GM12873 (cell line): ENCODE data around the gene ALK.

Experiments used
- TF ChIP-seq, protein P1 (sequence below): IDR thresholded peaks from 2 replicates; pipeline ENCODE4 v1.5.1; 2012; ENCODE audit warnings: low read depth, mild to moderate bottlenecking, moderate library complexity, low read length, control low read depth; ENCODE audit not compliant: insufficient read depth; ENCODE audit errors: missing control alignments

Gene ALK

DNA sequence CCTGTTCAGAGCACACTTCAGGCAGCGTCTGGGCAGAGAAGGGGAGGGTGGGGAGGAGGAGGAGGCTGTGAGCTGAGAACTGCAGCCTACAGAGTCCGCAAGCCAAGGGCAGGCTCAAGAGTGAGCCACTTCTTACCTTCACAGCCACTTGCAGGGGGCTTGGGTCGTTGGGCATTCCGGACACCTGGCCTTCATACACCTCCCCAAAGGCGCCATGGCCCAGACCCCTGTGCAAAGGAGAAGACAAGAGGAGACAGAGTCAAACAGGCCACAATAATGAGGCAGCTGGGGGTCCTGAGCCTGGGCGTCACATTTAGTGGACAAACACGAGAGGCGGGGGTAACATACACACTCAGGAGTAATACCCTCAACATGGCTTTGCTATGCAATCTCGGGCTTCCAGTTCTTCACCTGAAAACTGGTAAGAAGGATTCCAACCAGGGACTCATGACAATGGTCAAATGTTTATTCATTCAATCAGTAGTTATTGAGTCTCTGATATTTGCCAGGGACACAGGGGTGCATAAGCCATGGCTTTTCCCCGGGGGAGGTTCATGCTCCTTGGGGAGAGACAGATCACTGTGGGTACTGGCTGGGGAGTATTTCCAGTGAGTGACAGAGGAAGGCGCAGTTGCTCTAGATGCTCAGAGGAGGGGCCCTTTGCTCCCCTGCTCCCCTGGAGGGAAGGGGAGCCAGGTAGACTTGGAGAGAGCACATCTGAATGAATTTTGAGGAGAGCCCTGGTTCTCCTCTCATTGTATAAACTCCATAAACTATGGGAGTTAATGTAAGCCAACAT is 698.8 kb downstream of the ALK start:
- TF ChIP-seq, protein P1, sequence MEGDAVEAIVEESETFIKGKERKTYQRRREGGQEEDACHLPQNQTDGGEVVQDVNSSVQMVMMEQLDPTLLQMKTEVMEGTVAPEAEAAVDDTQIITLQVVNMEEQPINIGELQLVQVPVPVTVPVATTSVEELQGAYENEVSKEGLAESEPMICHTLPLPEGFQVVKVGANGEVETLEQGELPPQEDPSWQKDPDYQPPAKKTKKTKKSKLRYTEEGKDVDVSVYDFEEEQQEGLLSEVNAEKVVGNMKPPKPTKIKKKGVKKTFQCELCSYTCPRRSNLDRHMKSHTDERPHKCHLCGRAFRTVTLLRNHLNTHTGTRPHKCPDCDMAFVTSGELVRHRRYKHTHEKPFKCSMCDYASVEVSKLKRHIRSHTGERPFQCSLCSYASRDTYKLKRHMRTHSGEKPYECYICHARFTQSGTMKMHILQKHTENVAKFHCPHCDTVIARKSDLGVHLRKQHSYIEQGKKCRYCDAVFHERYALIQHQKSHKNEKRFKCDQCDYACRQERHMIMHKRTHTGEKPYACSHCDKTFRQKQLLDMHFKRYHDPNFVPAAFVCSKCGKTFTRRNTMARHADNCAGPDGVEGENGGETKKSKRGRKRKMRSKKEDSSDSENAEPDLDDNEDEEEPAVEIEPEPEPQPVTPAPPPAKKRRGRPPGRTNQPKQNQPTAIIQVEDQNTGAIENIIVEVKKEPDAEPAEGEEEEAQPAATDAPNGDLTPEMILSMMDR, result no peak

DNA sequence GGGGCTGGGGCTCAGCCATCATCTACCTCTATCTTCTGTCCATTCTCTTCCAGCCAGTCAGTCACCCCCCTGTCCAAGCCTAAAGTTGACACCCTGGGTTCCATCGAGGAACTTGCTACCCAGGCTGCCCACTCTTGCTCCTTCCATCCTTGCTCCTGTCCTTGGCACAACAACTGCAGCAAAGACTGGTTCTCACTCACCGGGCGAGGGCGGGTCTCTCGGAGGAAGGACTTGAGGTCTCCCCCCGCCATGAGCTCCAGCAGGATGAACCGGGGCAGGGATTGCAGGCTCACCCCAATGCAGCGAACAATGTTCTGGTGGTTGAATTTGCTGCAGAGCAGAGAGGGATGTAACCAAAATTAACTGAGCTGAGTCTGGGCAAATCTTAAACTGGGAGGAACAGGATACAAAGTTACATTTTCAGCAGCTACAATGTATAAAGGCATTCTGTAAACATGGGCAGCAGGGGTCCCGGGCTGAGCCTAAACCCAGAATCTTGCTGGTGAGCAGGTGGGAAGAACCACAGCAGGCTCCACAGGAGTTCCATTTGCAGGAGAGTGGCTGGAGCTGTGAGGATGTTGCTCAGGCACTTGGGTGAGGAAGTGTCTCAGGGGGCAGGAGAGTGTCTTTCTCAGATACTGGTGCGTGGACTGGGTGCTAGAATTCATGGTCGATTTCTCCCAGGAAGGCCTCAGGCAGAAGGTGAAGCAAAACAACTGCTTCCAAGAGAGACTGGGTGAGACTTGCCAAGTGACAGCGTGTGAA is 700.7 kb downstream of the ALK start:
- TF ChIP-seq, protein P1, result no peak

DNA sequence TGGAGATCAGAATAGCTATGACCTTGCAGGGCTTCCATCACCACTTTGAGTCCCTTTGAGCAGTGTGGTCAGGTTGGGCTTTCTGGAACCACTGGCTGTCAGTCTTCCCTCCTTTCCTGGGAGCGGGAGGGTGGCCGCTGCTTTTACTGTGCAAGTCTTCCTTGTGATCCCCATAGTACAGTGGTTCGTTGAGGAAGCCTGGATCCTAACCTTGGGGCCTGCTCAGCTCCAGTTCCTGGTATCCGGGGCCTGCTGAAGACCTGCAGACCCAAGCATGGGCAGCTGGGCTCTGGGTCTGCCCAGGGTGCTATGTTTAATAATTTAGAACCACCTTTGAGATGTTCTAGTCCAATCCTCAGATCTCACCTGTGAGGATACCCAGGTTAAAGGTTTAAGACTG is 702.0 kb downstream of the ALK start:
- TF ChIP-seq, protein P1, result no peak

DNA sequence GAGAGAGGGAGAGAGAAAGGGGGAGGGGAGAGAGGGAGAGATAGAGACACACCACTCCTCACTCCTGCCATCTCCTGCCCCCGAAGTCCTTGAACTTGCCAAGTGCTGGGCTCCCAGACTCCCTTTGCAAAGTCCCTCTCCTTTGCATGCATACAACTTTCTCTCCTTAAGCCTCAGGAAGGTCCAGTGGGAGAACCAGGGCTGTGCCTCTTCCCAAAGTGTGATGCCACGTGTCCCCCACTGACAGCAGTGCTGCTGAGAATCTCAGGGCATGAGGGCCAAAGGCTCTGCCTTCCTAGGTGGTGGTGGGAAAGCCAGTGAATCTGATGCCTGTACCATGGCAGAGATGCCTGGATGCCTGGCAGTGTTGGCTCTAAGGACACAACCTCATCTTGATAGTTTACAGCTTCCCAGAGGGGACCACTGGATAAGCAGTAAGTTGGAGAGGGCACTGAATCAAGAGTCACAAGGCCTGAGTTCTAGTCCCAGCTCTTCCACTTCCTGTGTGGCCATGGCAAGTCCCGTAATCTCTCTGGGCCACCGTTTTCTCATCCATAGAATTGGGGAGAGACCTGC is 702.7 kb downstream of the ALK start:
- TF ChIP-seq, protein P1, result no peak

DNA sequence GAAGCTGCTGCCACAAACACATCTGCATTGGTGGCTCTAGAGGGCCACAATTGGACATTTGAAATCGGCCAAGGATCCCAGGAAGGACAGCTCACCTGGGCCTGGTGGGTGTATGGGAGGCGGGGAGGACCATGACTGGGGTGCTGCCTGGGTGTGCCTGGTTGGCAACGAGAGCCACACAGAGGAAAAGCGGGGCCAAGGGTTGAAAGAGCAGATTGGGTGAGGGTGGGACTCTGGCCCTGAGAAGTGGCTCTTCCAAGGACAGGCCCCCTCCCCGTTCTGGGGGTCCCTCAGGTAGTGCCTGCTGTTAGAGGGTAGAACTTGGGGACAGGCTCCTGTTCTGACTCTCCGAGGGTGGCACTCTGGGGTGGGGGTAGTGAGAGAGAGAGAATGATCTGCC is 703.3 kb downstream of the ALK start:
- TF ChIP-seq, protein P1, result no peak

DNA sequence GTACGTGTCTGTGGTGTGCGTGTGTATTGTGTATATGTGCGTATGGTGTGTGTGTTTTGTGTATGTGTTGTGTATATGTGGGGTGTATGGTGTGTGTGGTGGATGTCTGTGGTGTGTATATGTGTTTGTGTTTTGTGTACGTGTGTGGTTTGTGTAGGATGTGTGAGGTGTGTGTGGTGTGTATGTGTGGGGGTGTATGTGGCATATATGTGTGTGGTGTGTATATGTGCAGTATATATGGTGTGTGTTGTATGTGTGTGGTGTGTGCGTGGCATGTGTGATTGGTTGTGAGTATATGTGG is 704.8 kb downstream of the ALK start:
- TF ChIP-seq, protein P1, result no peak

DNA sequence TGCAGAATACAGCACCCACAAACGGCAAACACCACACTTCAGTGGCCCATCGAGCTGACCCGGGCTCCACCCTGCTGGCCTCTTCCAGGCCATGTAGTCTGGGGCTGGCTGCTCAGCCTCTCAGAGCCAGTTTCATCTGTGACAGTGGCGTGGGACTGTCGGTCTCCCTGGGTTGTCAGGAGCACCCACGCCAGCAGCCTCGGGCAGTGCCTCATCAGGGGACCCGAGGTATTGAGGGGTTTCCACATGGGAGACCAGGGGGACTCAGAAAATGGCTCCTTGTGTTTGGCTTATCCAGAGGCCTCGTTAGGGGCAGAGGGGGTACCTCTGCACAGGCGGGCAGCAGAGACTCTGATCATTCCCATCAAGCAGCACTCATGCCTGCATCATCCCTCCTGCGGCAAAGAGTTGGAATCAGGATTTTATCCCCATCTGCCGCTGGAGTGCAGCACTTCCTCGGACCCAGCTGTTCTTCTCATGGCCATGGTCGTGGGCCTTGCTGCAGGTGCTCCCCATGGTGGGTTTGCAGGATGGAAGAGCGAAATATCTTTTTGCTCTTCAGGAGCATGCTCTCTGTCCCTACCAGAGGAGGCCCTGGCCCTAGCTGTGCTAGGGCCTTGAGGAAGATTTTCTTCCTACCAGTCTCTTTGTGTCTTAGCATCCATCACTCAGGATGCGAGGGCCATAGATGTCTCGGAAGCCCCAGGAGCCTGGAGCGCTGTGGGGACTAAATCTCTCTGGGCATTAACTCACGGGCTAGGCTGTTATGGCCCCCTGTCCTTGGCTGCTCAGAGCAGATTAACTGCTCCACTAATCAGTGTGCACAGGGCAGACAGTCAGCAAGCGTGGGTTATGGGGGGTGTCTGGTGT is 705.4 kb downstream of the ALK start:
- TF ChIP-seq, protein P1, result no peak
